H1 (cell line): ENCODE results near the gene ERCC6L. TPM values are rescaled to one million over a fixed set of nuclear protein-coding genes. Genes with fewer than 3 reads are reported as not detected.

Experiments used
- NANOG ChIP-seq: IDR thresholded peaks from 2 replicates; pipeline ENCODE4 v1.6.1; 2011; ENCODE audit warnings: low read length, low read depth, mild to moderate bottlenecking, inconsistent platforms; ENCODE audit not compliant: insufficient read depth, poor library complexity, severe bottlenecking
- polyA plus RNA-seq, 7 experiments: library from polyadenylated mRNA; depleted of rRNA in 3 of 7; stranded (reverse) in 5 of 7; unstranded in 2 of 7; fragments of >200 nt in 5 of 7; fragments of 200-250 nt in 2 of 7; gene quantifications; 1 replicate in 5 of 7; 2 replicates in 1 of 7; 4 replicates in 1 of 7; pipeline versions ENCODE4 v1.2.1 to v1.2.3, GENCODE V29; 2011 to 2013; ENCODE audit warnings: missing spikeins in 2 of 7, mixed read lengths in 2 of 7
- total RNA-seq: library from RNA; stranded (reverse); fragmentation: NEBNext Ultra II Directional; extraction: Animal tissue kit (Norgen Biotek cat#: 25700); gene quantifications from 2 replicates; pipeline ENCODE4 v1.2.1, GENCODE V29; 2021

Gene ERCC6L
- total and polyA plus RNA-seq, 2 of the 8 experiments (the other 6 are each of a cell fraction or from before 2014, with no cell fraction given) = 4.0 to 23.9 TPM

DNA sequence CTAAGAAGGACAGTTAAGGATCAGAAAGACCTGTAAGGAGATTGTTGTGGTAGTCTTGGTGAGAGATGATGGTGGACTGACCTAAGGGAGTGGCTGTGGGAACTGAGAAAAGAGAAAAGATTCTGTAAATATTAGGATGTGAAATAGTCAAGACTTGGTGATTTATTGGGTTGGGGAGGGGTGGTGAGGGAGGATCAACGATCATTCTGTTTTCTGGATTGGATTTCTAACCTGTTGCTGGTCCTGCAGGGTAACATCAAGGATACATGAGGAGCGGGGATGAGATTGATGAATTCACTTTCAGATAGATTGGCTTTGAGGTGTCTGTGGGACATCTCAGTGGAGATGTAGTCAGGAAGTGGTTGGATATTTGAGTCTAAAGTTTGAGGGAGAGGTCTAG lies 55.9 kb downstream of the ERCC6L start (continued):
- no peak for TF ChIP-seq NANOG
